SK-N-SH (cell line): ENCODE measurements around the gene KCTD12. TPM values are rescaled to one million over a fixed set of nuclear protein-coding genes. Genes with fewer than 3 reads are reported as not detected.

Experiments
- CTCF ChIA-PET: fragments of 300-600, 350-600 bp; formaldehyde crosslinking; extraction: SDS; loops from one replicate; lab custom pipeline; 2021; lab: Yijun Ruan, JAX
- POLR2A ChIA-PET: fragments of 350-600 bp; sonication (Branson Sonifier 250); formaldehyde crosslinking; extraction: SDS; loops from one replicate; lab custom pipeline; 2020; ENCODE audit warnings: antibody characterized with exemption, inconsistent platforms; lab: Yijun Ruan, JAX
- DNase-seq: peaks from one replicate; pipeline ENCODE4 v3.0.0; 2012
- H2AFZ ChIP-seq: fragments of 200-600 bp; sonication (generic); 2 replicates; pipeline ENCODE4 v1.8.1; 2016; ENCODE audit warnings: antibody characterized with exemption, mild to moderate bottlenecking, low read depth
- H3F3A ChIP-seq: fragments of 200-600 bp; sonication (generic); replicated peaks from 2 replicates; pipeline ENCODE3; 2016; ENCODE audit warnings: antibody characterized with exemption, mild to moderate bottlenecking; ENCODE audit not compliant: insufficient read depth
- H3K27ac ChIP-seq, 2 experiments: fragments of 200-500 bp in 1 of 2; fragments of 200-600 bp in 1 of 2; sonication (Bioruptor generic) in 1 of 2; sonication (generic), shearing (Covaris generic) in 1 of 2; 2 replicates each; pipeline versions ENCODE4 v1.5.1 to v1.6.1; 2014 to 2016; ENCODE audit warnings: low read depth in 2 of 2, inconsistent platforms in 1 of 2, low read length in 1 of 2, mild to moderate bottlenecking in 1 of 2, mixed read lengths in 1 of 2
- H3K27me3 ChIP-seq: fragments of 200-600 bp; sonication (generic), shearing (Covaris generic); 2 replicates; pipeline ENCODE4 v1.6.1; 2016; ENCODE audit warnings: mixed run types; ENCODE audit not compliant: insufficient read depth
- H3K36me3 ChIP-seq, 2 experiments: fragments of 200-500 bp in 1 of 2; fragments of 200-600 bp in 1 of 2; sonication (Bioruptor generic) in 1 of 2; sonication (generic) in 1 of 2; replicated peaks in 1 of 2; 2 replicates each; pipeline versions ENCODE3 to v1.5.1; 2014 to 2016; ENCODE audit warnings: low read length in 1 of 2, mild to moderate bottlenecking in 1 of 2; ENCODE audit not compliant: insufficient read depth in 2 of 2, control insufficient read depth in 1 of 2
- H3K4me1 ChIP-seq, 2 experiments: fragments of 200-500 bp in 1 of 2; fragments of 200-600 bp in 1 of 2; sonication (Bioruptor generic) in 1 of 2; sonication (generic), shearing (Covaris generic) in 1 of 2; 2 replicates each; pipeline versions ENCODE4 v1.5.1 to v1.6.1; 2014 to 2016; ENCODE audit warnings: low read depth in 1 of 2, low read length in 1 of 2, mixed run types in 1 of 2; ENCODE audit not compliant: insufficient read depth in 2 of 2, control insufficient read depth in 1 of 2
- H3K4me2 ChIP-seq: fragments of 200-600 bp; sonication (generic), shearing (Covaris generic); 2 replicates; pipeline ENCODE4 v1.6.1; 2017; ENCODE audit warnings: mixed run types
- H3K4me3 ChIP-seq, 2 experiments: fragments of 200-500 bp in 1 of 2; fragments of 200-600 bp in 1 of 2; sonication (Bioruptor generic) in 1 of 2; sonication (generic), shearing (Covaris generic) in 1 of 2; 2 replicates each; pipeline versions ENCODE4 v1.5.1 to v1.8.1; 2014 to 2016; ENCODE audit warnings: low read depth in 2 of 2, inconsistent platforms in 1 of 2, low read length in 1 of 2, mild to moderate bottlenecking in 1 of 2, mixed read lengths in 1 of 2, moderate library complexity in 1 of 2
- H3K79me2 ChIP-seq: fragments of 200-600 bp; sonication (generic); 2 replicates; pipeline ENCODE4 v1.8.1; 2017; ENCODE audit warnings: mild to moderate bottlenecking; ENCODE audit not compliant: insufficient read depth
- H3K9ac ChIP-seq: fragments of 200-600 bp; sonication (generic); 2 replicates; pipeline ENCODE4 v1.6.1; 2017; ENCODE audit warnings: mixed run types
- H3K9me2 ChIP-seq: fragments of 200-600 bp; sonication (generic); 2 replicates; pipeline ENCODE4 v1.6.1; 2017; ENCODE audit warnings: mixed run types
- H3K9me3 ChIP-seq: fragments of 200-600 bp; sonication (generic); 2 replicates; pipeline ENCODE4 v1.6.1; 2017; ENCODE audit warnings: mixed run types, mild to moderate bottlenecking, moderate library complexity
- H4K20me1 ChIP-seq: fragments of 200-600 bp; sonication (generic); 2 replicates; pipeline ENCODE4 v1.6.1; 2017; ENCODE audit warnings: mild to moderate bottlenecking, mixed run types; ENCODE audit not compliant: insufficient read depth
- CHD2 ChIP-seq: fragments of 150-350 bp; IDR thresholded peaks from 2 replicates; pipeline ENCODE4 v1.6.1; 2018; ENCODE audit warnings: low read length; ENCODE audit not compliant: partially characterized antibody
- CTCF ChIP-seq: fragments of 200-600 bp; sonication (generic); IDR thresholded peaks from 2 replicates; pipeline ENCODE4 v1.6.1; 2017; ENCODE audit warnings: antibody characterized with exemption, mild to moderate bottlenecking, moderate library complexity
- EP300 ChIP-seq, 2 experiments: IDR thresholded peaks; 2 replicates each; pipeline versions ENCODE4 v1.4.0 to v1.6.1; 2012; ENCODE audit warnings: borderline replicate concordance in 1 of 2, low read depth in 1 of 2, low read length in 1 of 2
- GABPA ChIP-seq: IDR thresholded peaks from 2 replicates; pipeline ENCODE4 v1.4.0; 2012; ENCODE audit warnings: low read depth, mild to moderate bottlenecking
- GATA2 ChIP-seq: sonication (generic); formaldehyde crosslinking; IDR thresholded peaks from 2 replicates; pipeline ENCODE4 v1.5.0; 2020; ENCODE audit warnings: mild to moderate bottlenecking, missing genetic modification reagents
- IRF3 ChIP-seq: fragments of 150-350 bp; IDR thresholded peaks from 2 replicates; pipeline ENCODE4 v1.6.1; 2016; ENCODE audit warnings: mild to moderate bottlenecking, low read depth, low read length
- JUND ChIP-seq: IDR thresholded peaks from 2 replicates; pipeline ENCODE4 v1.4.0; 2012
- MAX ChIP-seq: IDR thresholded peaks from 2 replicates; pipeline ENCODE4 v1.4.0; 2012; ENCODE audit warnings: low read depth
- MEF2A ChIP-seq: IDR thresholded peaks from 2 replicates; pipeline ENCODE4 v1.4.0; 2012; ENCODE audit warnings: low read depth, borderline replicate concordance
- NFIC ChIP-seq: IDR thresholded peaks from 2 replicates; pipeline ENCODE4 v1.4.0; 2012; ENCODE audit warnings: borderline replicate concordance
- PBX3 ChIP-seq: IDR thresholded peaks from 2 replicates; pipeline ENCODE4; 2012
- POLR2AphosphoS5 ChIP-seq: IDR thresholded peaks from 2 replicates; pipeline ENCODE4 v1.6.1; 2012; ENCODE audit warnings: low read depth, low read length
- RAD21 ChIP-seq: IDR thresholded peaks from 2 replicates; pipeline ENCODE4 v1.6.1; 2012; ENCODE audit warnings: mild to moderate bottlenecking, low read length
- SIN3A ChIP-seq: IDR thresholded peaks from 2 replicates; pipeline ENCODE4 v1.6.1; 2012; ENCODE audit warnings: low read depth, mild to moderate bottlenecking, low read length, moderate library complexity, borderline replicate concordance
- SMC3 ChIP-seq: IDR thresholded peaks from 2 replicates; pipeline ENCODE4 v1.6.1; 2012; ENCODE audit warnings: low read depth, low read length, improper control_type of control experiment
- TAF1 ChIP-seq: IDR thresholded peaks from 2 replicates; pipeline ENCODE4 v1.6.1; 2012; ENCODE audit warnings: low read depth, mild to moderate bottlenecking, low read length, moderate library complexity, borderline replicate concordance
- TCF12 ChIP-seq: IDR thresholded peaks from 2 replicates; pipeline ENCODE4 v1.4.0; 2012
- TEAD4 ChIP-seq: IDR thresholded peaks from 2 replicates; pipeline ENCODE4 v1.4.0; 2012; ENCODE audit warnings: mild to moderate bottlenecking, borderline replicate concordance; ENCODE audit not compliant: insufficient read depth
- USF1 ChIP-seq: IDR thresholded peaks from 2 replicates; pipeline ENCODE4 v1.4.0; 2012; ENCODE audit warnings: low read depth, borderline replicate concordance
- ZBTB33 ChIP-seq: IDR thresholded peaks from 2 replicates; pipeline ENCODE4 v1.4.0; 2012; ENCODE audit warnings: low read depth, borderline replicate concordance
- WGBS: methylation state at CpG from one replicate; pipeline ENCODE4 v1.1.6; 2017; ENCODE audit warnings: low lambda C conversion rate; 5-methylcytosine and 5-hydroxymethylcytosine counted together
- polyA plus RNA-seq, 3 experiments: library from polyadenylated mRNA; depleted of rRNA; stranded (reverse); fragments of >200 nt; gene quantifications; 2 replicates each; pipeline ENCODE4 v1.2.3, GENCODE V29; 2012

The KCTD12 gene
- polyA plus RNA-seq, 1 of the 3 experiments (the other 2 are of a cell fraction) = 1.0 TPM

GRCh38 chr13:76883236-76883635, 3.0 kb downstream of the KCTD12 start:
- H3K4me3 ChIP-seq = peak overlapping the region in 1 of 2 experiments; percentile 9; a peak in 2 of 4 replicates
- 79% methylated on average over 3 of the region's 3 CpGs for WGBS
- DNase-seq = no peak

GRCh38 chr13:76882431-76882830, 3.8 kb downstream of the KCTD12 start:
- H4K20me1 ChIP-seq = no peaks in the 10 kb centered on the region
- no peak for DNase-seq
- H2AFZ ChIP-seq = no peak overlapping the region
- no peak overlapping the region for H3K27ac ChIP-seq
- no peak overlapping the region for H3K4me3 ChIP-seq
- POLR2A ChIA-PET = no interaction called here
- peaks cover 25% of the 10 kb centered on the region for H3F3A ChIP-seq
- no peaks in the 10 kb centered on the region for H3K27me3 ChIP-seq
- H3K36me3 ChIP-seq = no peaks in the 10 kb centered on the region
- no peaks in the 10 kb centered on the region for H3K9me2 ChIP-seq
- H3K9me3 ChIP-seq = no peaks in the 10 kb centered on the region
- 65% methylated on average over 4 of the region's 4 CpGs for WGBS
- peaks cover 11 to 21% of the 10 kb centered on the region in 2 experiments; a peak in 3 of 4 replicates for H3K4me1 ChIP-seq
- H3K4me2 ChIP-seq = no peak overlapping the region
- CTCF ChIA-PET = interaction anchor here (7.8 kb wide), 1 partner anchor 21 kb away, joined by 49 read pairs; no protein-coding TSS in a partner anchor
- no peak overlapping the region for H3K9ac ChIP-seq
- TF ChIP-seq TCF12 (no peak), GABPA (no peak), NFIC (no peak), SMC3 (no peak), MAX (no peak), IRF3 (no peak), EP300 (IDR thresholded peaks at IDR 0.05; ENCODE audit: borderline replicate concordance in 1 of 2, low read depth in 1 of 2, low read length in 1 of 2) (no peak), GATA2 (CRISPR knock-in tag) (no peak), TEAD4 (no peak), RAD21 (no peak), ZBTB33 (no peak), TAF1 (no peak), CHD2 (no peak), POLR2AphosphoS5 (no peak), MEF2A (no peak), CTCF (no peak), SIN3A (no peak), PBX3 (no peak)
- peaks cover 6% of the 10 kb centered on the region; the same call in 1 of the 2 replicates for H3K79me2 ChIP-seq

More at GRCh38 chr13:76883236-76883635, 3.0 kb downstream of the KCTD12 start:
- Histone ChIP-seq H3K36me3 (no peaks in the 10 kb centered on the region), H4K20me1 (no peaks in the 10 kb centered on the region), H3K4me1 (peaks cover 11 to 21% of the 10 kb centered on the region in 2 experiments; a peak in 3 of 4 replicates), H3K27ac (no peak overlapping the region), H3K9ac (0 out of 2 replicates have a peak overlapping the region, but pooled peaks have one; percentile 0), H3K4me2 (peak overlapping the region; percentile 27; the same call in 1 of the 2 replicates), H3K27me3 (no peaks in the 10 kb centered on the region), H3K9me2 (no peaks in the 10 kb centered on the region), H3F3A (peaks cover 25% of the 10 kb centered on the region), H3K9me3 (no peaks in the 10 kb centered on the region), H2AFZ (no peak overlapping the region), H3K79me2 (peaks cover 6% of the 10 kb centered on the region; the same call in 1 of the 2 replicates)
- ChIA-PET POLR2A (no interaction called here), CTCF (interaction anchor here (3.0 to 7.8 kb wide), 2 partner anchors 20 to 35 kb away, joined by 11 to 49 read pairs; no protein-coding TSS in a partner anchor)
- TF ChIP-seq USF1 (no peak), MEF2A (no peak), JUND (no peak)
